Kidney epithelial cell (primary cell): Measurements from ENCODE around the gene CDH5. TPM values are rescaled to one million over a fixed set of nuclear protein-coding genes. Genes with fewer than 3 reads are reported as not detected.

Source experiments
- DNase-seq: peaks from one replicate; pipeline ENCODE4 v3.0.0-alpha.2; 2010; ENCODE audit warnings: low read depth
- H3K27me3 ChIP-seq: 2 replicates; pipeline ENCODE4 v1.6.0; 2011; ENCODE audit warnings: low read length; ENCODE audit not compliant: control insufficient read depth, insufficient read depth
- H3K36me3 ChIP-seq: 2 replicates; pipeline ENCODE4 v1.5.1; 2011; ENCODE audit warnings: low read length; ENCODE audit not compliant: control insufficient read depth, insufficient read depth
- H3K4me3 ChIP-seq: 2 replicates; pipeline ENCODE4 v1.5.1; 2011; ENCODE audit warnings: low read depth, mild to moderate bottlenecking, control low read depth, low read length
- total RNA-seq: library from RNA; depleted of rRNA; stranded (reverse); fragments of >200 nt; gene quantifications from 2 replicates; pipeline ENCODE4 v1.2.3, GENCODE V29; 2015
- TF ChIP-seq, protein P1 (sequence below): IDR thresholded peaks from 2 replicates; pipeline ENCODE4 v1.5.1; 2011; ENCODE audit warnings: mild to moderate bottlenecking, moderate library complexity, low read length, control low read depth, inconsistent platforms; ENCODE audit not compliant: insufficient read depth, poor library complexity, severe bottlenecking

Gene CDH5
- total RNA-seq, 1 donor from 2014 or later: 0.67 TPM

DNA sequence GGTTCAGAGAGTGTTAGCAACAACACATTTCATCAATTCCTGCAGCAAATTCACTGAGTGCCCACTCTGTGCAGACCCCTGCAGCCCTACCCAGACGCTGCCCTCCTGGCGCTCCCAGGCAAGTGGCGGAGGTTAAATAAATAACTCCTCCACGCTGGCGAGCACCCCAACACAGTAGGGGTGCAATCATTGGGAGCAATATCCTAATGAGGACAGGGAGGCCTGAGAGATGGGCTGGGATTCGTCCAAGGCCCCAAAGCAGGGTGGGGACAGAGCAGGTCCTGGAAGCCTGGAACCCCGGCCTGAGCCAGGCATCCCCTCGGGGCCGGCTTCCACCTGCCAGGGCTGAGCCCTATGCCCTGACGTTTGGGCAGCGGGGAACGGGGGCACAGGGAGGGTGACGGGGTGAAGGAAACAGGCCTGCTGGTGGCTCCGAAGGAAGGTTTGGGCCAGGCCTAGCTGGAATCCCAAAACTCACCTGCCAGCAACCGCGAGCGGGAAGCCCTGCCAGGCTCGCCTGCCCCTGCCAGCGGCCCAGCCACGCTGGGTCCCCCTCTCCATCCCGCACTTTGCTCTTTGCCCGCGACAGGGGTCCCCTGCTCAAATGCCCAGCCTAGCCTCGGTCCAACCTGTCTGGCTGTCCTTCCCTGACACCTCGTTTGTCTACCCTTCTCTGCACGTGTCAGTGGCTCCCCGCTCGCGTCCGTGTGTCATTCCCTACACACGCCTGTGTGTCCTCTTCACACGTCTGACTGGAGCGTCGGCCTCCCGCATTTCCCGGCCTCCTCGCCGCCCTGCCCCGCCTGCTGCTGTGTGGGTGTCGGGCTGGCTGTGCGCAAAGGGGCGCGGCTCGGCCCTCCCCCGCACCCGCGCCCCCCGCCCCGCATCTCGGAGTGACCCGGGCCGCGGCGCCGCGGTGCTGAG, 59.9 kb downstream of the CDH5 start:
- Histone ChIP-seq H3K27me3 (no peaks in the 10 kb centered on the region), H3K36me3 (no peaks in the 10 kb centered on the region), H3K4me3 (peak overlapping the region; percentile 30)
- DNase-seq: no peak
- TF ChIP-seq, protein P1, sequence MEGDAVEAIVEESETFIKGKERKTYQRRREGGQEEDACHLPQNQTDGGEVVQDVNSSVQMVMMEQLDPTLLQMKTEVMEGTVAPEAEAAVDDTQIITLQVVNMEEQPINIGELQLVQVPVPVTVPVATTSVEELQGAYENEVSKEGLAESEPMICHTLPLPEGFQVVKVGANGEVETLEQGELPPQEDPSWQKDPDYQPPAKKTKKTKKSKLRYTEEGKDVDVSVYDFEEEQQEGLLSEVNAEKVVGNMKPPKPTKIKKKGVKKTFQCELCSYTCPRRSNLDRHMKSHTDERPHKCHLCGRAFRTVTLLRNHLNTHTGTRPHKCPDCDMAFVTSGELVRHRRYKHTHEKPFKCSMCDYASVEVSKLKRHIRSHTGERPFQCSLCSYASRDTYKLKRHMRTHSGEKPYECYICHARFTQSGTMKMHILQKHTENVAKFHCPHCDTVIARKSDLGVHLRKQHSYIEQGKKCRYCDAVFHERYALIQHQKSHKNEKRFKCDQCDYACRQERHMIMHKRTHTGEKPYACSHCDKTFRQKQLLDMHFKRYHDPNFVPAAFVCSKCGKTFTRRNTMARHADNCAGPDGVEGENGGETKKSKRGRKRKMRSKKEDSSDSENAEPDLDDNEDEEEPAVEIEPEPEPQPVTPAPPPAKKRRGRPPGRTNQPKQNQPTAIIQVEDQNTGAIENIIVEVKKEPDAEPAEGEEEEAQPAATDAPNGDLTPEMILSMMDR: no peak

- no peaks in the 10 kb centered on the region for H3K27me3 ChIP-seq
- no peaks in the 10 kb centered on the region for H3K36me3 ChIP-seq
- no peak for DNase-seq
- TF ChIP-seq, protein P1: no peak
- H3K4me3 ChIP-seq: peak within 1 kb of the TSS; percentile 42
Measured at GRCh38 chr16:66427036-66427860, 60.8 kb downstream of the CDH5 start, which contains the start of gene BEAN1. Gene BEAN1, plus strand, starts transcription at chr16:66427295. Its CDS starts 10,382 bp downstream, at chr16:66437677.

GRCh38 chr16:66427871-66428681, 61.6 kb downstream of the CDH5 start:
- Histone ChIP-seq H3K27me3 (no peaks in the 10 kb centered on the region), H3K4me3 (peak overlapping the region; percentile 42), H3K36me3 (no peaks in the 10 kb centered on the region)
- no peak for DNase-seq
- TF ChIP-seq, protein P1: no peak

DNA sequence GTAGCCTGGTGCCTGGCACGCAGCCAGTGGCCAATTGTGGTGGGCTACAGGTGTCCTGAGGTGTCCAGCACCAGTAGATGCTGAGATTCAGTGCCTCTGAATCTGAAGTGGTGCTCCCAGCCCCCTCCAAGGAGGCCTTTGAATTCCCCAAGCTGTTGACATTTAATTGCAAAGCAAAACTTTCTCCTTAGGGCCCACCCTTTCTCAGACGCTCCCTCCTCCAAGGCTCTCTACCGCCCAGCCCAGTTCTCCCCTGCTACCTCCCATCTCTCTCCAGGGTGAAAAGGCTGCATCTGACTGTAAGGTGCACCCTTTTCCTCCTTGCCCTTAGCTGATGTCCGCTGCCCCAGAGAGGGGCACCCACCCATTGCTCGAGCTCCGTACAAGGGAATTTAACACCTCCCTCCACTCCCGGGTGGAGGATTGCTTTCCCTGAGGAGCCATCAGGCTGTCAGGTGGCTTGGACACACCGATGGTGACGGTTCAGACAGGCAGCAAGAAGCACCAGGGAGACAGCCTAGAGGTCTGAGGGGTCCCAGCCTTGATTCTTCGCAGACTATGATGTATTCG, 62.3 kb downstream of the CDH5 start:
- Histone ChIP-seq H3K36me3 (no peaks in the 10 kb centered on the region), H3K4me3 (no peak overlapping the region), H3K27me3 (no peaks in the 10 kb centered on the region)
- no peak for DNase-seq
- TF ChIP-seq, protein P1: no peak

GRCh38 chr16:66429290-66429962, 62.9 kb downstream of the CDH5 start:
- no peak for DNase-seq
- TF ChIP-seq, protein P1: peak; percentile 2
- Histone ChIP-seq H3K36me3 (no peaks in the 10 kb centered on the region), H3K27me3 (no peaks in the 10 kb centered on the region), H3K4me3 (no peak overlapping the region)
